Measurements from ENCODE around the gene PCDHGB2.

GRCh38 chr5:141349917-141350619 lies 9.7 kb upstream of the PCDHGB2 start, which contains the start of gene PCDHGB1:
- TF ChIP-seq CTCF (IDR thresholded peaks at IDR 0.05) (no peak), POLR2A (IDR thresholded peaks at IDR 0.05) (no peak)
